ENCODE data around the gene DOK3. TPM values are rescaled to one million over a fixed set of nuclear protein-coding genes. Genes with fewer than 3 reads are reported as not detected.
"Not testable (repeated sequence)": the region's sequence is repeated elsewhere in the genome, so short reads cannot be mapped to it uniquely, and the experiment has no call there.

Gene DOK3
- total RNA-seq, 4 donors from 2014 or later, result 2.1 to 52.0 (median 5.5) TPM

DNA sequence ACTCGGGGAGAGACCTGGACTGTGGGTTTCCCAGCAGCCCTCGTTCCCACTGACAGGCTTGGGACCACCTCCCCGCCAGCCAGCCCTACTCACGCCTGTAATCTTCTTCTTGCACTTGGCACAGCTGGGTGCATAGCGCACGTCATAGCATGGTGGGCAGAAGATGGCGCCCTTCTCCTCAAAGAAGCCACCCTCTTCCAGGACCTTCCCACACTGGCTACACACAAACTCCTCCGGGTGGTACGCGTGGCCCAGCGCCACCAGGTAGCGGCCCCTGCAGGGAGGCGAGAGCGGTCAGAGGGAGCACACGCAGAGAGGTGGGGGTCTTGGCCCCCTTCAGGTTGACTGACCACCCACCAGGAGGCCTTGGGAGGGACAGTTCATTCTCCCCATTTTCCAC is 21.7 kb downstream of the DOK3 start:
- H3K27me3 ChIP-seq, result no peaks in the 10 kb centered on the region
- H3K4me3 ChIP-seq, result no peak overlapping the region
- H3K4me1 ChIP-seq, result peaks cover 0 to 24% (median 0%) of the 10 kb centered on the region in 4 donors
- peaks cover 0 to 42% (median 0%) of the 10 kb centered on the region in 3 donors for H3K36me3 ChIP-seq
- no peak overlapping the region for H3K27ac ChIP-seq
- TF ChIP-seq, protein P1, sequence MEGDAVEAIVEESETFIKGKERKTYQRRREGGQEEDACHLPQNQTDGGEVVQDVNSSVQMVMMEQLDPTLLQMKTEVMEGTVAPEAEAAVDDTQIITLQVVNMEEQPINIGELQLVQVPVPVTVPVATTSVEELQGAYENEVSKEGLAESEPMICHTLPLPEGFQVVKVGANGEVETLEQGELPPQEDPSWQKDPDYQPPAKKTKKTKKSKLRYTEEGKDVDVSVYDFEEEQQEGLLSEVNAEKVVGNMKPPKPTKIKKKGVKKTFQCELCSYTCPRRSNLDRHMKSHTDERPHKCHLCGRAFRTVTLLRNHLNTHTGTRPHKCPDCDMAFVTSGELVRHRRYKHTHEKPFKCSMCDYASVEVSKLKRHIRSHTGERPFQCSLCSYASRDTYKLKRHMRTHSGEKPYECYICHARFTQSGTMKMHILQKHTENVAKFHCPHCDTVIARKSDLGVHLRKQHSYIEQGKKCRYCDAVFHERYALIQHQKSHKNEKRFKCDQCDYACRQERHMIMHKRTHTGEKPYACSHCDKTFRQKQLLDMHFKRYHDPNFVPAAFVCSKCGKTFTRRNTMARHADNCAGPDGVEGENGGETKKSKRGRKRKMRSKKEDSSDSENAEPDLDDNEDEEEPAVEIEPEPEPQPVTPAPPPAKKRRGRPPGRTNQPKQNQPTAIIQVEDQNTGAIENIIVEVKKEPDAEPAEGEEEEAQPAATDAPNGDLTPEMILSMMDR (IDR thresholded peaks at IDR 0.05), result no peak
- TF ChIP-seq POLR2A (IDR thresholded peaks at IDR 0.05), result no peak
- H3K9me3 ChIP-seq, result no peaks in the 10 kb centered on the region
- DNase-seq, result no peak

DNA sequence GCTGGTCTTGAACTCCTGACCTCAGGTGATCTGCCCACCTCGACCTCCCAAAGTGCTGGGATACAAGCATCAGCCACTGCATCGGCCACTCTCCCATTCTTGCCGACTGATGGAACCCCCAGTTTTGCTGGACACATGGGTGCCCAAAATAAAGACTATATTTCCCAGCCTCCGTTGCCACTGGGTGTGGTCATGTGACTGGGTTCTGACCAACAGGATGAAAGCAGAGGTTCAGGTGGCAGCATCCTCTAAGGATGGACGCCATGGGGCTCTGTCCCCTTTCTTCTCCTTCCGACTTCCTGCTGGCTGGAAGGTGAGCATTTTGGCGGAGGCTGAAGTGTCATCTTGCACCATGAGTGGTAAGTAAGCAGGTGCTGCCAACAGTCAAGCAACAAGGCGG is 22.5 kb downstream of the DOK3 start:
- H3K36me3 ChIP-seq, result peaks cover 0 to 42% (median 0%) of the 10 kb centered on the region in 3 donors
- peaks cover 0 to 22% (median 0%) of the 10 kb centered on the region in 4 donors for H3K4me1 ChIP-seq
- no peak overlapping the region for H3K4me3 ChIP-seq
- H3K9me3 ChIP-seq, result no peaks in the 10 kb centered on the region
- H3K27ac ChIP-seq, result no peak overlapping the region
- DNase-seq, result no peak
- TF ChIP-seq, protein P1 (IDR thresholded peaks at IDR 0.05), result no peak
- TF ChIP-seq POLR2A (IDR thresholded peaks at IDR 0.05), result no peak
- H3K27me3 ChIP-seq, result no peaks in the 10 kb centered on the region

DNA sequence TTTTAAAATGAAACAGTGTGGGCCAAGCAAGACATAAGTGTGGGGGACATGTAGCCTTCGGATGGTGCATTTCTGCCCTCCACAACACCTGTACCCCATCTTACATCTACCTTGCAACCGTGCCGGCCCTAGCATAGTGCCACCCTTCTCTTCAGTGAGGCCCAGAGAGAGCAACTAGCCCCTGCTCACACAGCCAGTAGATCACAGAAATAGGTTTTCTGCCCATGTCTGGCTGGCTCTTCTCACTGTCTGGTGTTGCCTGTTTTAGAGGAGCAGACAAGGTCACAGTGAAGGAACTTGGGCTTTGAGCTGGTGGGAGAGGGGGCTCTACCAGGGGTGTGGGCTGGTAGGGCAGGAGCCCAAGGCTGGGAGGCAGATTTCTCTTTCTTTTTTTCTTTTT is 23.4 kb downstream of the DOK3 start:
- H3K36me3 ChIP-seq, result peaks cover 0 to 33% (median 0%) of the 10 kb centered on the region in 3 donors

DNA sequence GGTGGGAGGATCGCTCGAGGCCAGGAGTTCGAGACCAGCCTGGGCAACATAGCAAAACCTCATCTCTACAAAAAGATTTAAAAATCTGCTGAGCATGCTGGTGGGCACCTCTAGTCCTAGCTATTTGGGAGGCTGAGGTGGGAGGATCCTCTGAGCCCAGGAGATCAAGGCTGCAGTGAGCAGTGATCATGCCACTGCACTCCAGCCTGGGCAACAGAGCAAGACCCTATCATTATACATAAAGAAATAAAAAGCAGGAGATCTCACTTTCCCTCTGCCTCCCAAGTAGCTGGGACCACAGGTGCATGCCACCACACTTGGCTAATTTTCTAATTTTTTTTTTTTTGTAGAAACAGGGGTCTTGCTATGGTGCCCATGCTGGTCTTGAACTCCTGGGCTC is 23.9 kb downstream of the DOK3 start:
- H3K27me3 ChIP-seq, H3K4me3 ChIP-seq, H3K4me1 ChIP-seq, H3K27ac ChIP-seq, H3K9me3 ChIP-seq, DNase-seq: not testable (repeated sequence)
- peaks cover 0 to 29% (median 0%) of the 10 kb centered on the region in 3 donors for H3K36me3 ChIP-seq

More for the DNA sequence above, 23.4 kb downstream of the DOK3 start:
- Histone ChIP-seq H3K27ac (no peak overlapping the region), H3K9me3 (no peaks in the 10 kb centered on the region), H3K27me3 (no peaks in the 10 kb centered on the region), H3K4me1 (peaks cover 0 to 14% (median 0%) of the 10 kb centered on the region in 4 donors), H3K4me3 (no peak overlapping the region)
- no peak for TF ChIP-seq POLR2A (IDR thresholded peaks at IDR 0.05)
- TF ChIP-seq, protein P1 (IDR thresholded peaks at IDR 0.05), result no peak
- DNase-seq, result no peak

DNA sequence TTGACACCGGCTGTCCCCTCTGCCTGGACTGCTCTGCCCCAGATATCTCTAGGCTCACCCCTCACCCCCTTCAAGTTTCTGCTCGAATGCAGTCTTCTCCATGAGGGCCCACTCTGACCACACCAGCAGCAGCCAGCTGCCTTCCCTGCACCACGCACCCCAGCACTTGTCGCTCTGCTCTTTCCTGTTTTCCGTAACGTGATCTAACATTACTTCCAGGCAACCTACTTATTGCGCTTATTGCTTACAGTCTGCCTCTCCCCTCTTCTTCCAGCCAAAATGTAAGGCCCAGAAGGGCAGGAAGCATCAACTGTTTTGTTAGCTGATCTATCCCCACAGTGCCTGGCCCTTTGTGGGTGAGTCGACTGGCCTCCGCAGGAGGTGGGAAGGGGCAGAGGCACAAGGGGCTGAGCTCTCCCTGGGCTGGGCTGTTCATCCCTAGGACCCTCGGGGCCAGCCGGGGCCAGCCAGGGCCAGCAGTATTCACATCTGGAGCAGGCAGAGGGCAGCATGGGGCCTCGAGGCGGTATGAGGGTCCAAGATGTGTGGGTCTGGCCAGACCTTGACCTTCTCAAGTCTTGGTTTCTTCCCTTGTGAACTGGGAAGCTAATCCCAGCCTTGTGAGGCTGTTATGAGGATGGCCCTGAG is 24.6 kb downstream of the DOK3 start:
- Histone ChIP-seq H3K27me3 (no peaks in the 10 kb centered on the region), H3K4me3 (no peak overlapping the region), H3K4me1 (peaks cover 0 to 8% (median 0%) of the 10 kb centered on the region in 4 donors), H3K9me3 (no peaks in the 10 kb centered on the region), H3K36me3 (peaks cover 0 to 22% (median 0%) of the 10 kb centered on the region in 3 donors), H3K27ac (no peak overlapping the region)
- DNase-seq, result no peak
- TF ChIP-seq, protein P1 (IDR thresholded peaks at IDR 0.05), result no peak
- TF ChIP-seq POLR2A (IDR thresholded peaks at IDR 0.05), result no peak

DNA sequence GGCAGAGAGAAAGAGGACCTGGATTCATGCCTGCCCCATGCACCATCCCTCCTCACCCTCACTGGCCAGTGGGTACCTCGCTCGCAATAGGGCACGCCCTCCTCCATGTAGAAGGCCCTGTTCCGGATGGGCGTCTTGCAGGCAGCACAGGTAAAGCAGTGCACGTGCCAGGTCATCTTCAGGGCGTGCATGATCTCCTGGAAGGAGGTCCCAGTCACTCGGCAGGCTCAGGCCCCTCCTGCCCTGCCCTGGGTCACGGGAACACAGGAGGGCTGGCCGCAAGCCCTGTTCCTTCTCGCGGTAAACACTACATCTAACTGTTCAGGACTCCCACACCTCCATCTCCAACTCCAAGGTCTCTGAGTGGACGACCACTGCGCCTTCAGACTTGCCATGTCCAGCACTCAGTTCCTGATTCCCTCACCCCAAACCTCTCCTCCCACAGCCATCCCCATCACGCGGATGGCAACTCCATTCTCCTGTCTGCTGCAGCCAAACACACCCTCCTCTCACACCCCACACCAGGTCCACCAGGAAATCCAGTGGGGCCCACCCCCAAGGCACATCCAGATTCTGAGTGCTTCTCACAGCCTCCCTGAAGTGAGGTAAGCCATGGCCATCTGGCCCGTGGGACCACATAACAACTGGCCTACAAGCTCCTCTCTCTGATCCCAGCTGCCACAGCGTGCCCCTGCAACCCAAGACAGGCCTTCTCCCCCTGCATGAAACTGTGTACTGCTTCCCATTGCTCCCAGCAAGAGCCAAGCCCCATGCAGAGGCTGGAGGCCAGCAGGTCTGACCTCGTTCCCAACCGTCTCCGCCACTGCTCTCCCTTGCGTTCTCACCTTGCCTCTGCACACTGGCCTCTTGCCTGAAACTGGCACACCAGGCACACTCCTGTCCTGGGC is 25.4 kb downstream of the DOK3 start:
- DNase-seq, result no peak
- Histone ChIP-seq H3K4me1 (peaks cover 0 to 11% (median 0%) of the 10 kb centered on the region in 4 donors), H3K4me3 (no peak overlapping the region), H3K27ac (no peak overlapping the region), H3K9me3 (no peaks in the 10 kb centered on the region), H3K36me3 (peaks cover 0 to 22% (median 0%) of the 10 kb centered on the region in 3 donors), H3K27me3 (no peaks in the 10 kb centered on the region)
- TF ChIP-seq, protein P1 (IDR thresholded peaks at IDR 0.05), result no peak
- TF ChIP-seq POLR2A (IDR thresholded peaks at IDR 0.05), result no peak
